ENCODE data around the gene DEXI.

DEXI gene

DNA sequence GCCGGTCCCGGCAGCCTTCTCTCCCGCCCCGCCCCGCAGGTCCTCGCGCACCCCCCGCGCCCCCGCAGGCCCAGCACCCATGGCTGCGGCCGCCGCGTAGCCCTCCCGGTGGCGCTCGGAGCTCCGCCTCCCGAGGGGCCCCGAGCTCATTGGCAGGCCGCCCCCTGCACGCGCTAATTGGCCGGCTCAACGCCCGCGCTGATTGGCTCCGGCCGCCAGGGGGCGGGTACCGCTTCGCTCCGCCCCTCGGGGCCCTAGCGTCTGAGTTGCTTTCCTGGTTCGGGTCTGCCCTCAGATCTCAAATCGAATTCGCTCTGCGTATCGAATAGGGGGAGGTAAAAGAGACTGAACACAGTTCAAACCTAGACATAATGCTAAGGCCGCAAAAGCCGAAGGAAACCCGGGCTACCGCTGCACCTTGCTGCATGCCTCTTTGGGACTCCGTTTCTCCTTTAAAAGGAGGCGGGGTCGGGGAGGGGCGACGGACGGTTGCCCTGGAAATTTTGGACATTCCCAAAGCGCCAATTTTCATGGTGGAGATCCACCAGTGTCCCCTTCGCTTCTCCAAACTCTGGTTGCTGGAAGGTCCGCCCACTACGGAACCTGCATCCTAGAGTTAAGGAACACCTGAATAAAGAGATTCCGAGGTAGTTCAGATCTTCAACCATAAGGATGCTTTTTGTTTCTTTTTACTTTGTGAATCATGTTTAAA is at the start of gene DEXI:
Gene DEXI (minus strand): TSS at position 117 of the 712 bp plus-strand sequence. CDS start 463 bp downstream, outside the sequence.
- peak; percentile 98 for DNase-seq (ENCODE audit: low spot score)

DNA sequence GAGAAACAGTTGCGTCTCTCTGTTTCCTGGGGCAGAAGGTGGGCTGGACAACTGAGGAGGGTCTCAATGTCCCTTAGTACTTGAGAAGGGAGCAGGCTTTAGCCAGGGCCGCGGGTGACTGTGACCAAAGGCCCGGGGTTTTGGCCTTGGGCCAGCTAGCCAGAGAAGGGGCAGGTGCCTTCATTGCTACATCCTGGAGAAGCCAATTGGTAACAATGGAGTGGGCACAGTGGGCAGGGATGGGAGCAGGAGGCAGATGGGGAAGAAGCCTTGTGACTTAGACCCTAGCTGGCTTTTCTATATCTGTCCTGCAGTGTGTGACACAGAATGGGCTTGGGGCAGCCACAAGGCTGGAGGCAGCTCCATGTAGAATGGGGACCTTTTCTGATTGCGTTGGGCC is 48.1 kb upstream of the DEXI start:
- no peak for DNase-seq (ENCODE audit: low spot score)

DNA sequence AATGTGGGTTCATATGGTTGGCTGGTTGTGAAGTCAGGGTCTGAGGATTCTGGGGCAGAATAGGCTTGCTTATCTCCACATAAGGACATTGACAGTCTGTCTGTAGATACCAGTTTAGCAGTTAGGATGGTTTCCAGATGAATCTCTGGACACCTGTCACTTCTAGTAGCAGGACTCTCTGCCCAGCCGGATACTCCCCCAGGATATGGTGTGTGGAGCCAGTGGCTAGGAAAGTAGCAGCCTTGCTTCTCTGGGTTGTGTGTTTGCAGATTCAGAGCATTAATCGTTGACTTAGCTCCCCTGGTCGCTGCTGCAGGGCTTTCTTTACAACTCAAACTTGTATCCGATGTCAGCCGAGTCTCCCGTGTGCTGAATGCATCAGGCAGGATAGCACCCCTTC is 47.3 kb upstream of the DEXI start:
- no peak for DNase-seq (ENCODE audit: low spot score)

DNA sequence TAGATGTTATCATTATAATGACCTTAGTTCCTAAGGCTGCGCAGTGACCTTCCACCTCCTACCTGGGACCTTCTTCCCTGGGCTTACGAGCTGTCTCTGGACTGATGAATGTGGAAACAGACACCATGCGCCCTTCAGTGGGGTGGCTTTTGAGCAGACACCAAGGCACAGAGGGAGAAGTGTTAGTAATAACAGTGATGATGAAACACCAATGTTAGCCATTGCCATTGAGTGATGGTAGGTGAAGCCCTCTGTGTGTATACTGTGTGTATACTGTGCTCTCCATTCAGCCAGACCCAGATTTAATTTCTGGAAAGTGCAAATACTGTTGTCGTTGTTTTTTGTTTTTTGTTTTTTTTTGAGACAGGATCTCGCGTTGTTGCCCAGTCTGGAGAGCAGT is 46.6 kb upstream of the DEXI start:
- no peak for DNase-seq (ENCODE audit: low spot score)

DNA sequence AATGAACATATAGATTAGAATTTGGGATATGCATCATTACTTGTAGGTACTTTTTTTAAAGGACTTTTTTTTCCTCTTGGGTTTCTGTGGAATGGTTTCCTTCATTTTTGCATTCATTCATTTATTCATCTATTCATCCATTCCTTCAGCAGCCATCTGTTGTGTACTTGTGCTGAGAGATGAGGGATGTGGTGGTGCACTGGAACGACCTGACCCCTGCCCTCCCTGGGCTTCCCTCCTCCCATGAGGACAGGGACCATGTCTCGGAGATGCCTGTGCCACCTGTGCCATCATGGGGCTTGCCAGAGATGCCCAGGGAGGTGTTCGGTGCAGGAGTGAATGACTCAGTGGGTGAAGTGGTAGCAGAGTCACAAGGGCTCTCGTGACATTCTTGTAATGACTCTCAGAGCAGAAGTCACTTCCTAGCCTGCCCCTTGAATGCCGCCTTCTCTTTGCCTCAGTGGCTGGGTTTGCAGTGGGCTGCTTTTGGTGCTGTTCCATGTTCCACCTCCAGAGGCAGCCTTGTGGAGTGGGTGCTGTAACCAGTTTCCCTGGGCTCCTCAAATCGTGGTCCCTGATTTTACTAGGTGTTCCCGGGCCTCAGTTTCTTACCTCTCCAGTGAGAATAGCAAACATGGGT is 46.0 kb upstream of the DEXI start:
- DNase-seq (ENCODE audit: low spot score), result no peak

DNA sequence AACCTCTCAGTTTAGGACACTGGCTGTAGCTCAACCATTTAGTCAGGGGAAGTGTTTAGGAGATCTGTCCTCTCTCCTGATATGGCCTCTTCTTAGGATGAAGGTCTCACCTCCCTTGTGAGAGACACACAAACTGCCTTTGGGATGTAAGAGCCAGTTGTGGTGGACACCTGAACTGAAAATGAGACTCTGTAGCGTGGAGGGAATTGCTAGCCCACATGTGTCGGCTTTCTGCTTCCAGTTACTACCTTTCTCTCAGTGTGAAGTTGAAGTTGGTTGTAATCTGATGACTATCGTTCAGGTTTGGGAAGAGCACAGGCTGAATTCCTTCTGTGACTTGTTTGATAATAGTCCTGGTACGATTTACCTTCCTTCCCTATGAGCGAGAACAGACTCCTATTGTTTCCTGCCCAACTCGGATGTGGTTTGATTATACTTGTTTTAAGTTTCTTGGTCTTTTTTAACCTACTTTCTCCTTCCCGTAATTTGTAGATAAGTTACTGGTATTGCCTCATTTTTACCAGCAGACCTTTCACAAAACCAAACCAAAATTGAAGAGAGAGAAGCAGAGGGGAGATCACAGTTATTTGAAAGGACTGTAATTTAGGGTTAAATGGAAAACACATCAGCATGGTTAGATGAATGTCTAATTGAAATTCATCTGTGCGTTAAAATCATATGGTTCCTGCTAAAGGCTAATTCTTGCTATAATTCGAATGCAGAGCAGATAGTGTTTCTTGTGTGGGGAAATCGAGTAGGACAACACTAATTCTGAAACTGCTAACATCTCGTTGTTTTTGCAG is 45.3 kb upstream of the DEXI start:
- no peak for DNase-seq (ENCODE audit: low spot score)

DNA sequence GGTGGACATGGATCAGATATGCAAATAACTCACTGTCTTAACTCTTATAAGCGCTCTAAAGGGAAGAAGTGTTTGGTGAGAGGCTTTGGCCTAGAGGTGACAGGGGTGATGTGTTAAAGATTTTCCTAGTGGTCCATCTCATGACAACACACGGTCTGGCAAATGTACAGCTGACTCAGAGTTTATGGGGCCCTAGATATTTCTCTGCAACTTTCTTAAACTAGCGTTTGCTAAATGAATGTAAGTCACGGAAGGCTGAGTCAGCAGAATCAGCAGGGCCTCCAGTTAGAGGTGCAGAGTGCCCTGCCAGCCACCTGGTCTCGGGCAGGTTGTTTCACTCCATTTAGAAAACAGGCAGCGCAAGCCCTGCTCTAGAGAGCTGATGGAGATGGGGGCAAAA is 42.2 kb upstream of the DEXI start:
- DNase-seq (ENCODE audit: low spot score), result no peak

DNA sequence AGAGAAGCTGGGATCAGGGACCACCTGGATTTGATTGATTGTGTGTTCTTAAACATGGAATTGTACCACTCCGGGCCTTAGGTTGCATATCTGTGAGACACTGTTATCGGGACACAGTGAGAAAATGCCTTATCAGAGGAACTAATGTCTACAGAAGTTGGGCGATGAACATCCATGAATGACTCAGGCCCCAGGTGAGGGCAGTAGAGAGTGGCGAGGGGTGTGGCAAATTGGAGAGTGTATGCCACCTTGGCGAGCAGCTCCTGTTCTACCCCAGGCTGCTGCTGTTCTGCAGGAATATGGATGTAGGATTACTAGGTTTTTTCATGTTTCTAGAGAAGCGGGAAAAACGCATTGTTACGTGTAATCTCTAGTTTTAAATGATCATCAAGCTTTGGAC is 40.9 kb upstream of the DEXI start:
- no peak for DNase-seq (ENCODE audit: low spot score)

DNA sequence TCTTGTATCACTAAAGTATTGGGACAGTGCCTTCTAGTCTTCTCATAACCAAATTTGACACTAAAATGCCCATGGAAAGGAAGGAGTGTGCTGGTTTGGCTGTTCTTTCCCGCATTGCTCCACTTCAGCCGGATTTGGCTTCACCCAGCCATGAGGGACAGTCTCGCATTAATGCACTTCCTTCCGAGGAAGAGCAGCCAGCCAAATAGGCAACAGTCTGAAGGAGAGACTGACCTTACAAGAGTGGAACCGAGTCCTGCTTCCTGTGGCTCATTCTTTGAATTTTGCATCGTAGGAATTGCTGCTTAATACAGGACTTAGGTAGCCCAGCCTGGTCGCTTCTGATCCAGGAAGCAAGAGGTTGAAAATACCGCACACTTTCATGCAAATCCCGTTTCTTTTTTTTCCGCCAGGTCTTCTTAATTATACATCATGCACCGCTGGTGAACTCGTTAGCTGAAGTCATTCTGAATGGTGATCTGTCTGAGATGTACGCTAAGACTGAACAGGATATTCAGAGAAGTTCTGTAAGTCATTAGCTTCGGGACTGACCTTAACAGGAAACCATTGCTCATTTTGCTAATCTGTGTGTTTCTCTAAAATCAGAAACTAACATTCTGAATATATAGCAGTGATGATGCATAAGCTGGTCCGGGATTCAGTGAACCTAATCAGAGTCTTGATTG is 40.3 kb upstream of the DEXI start:
- no peak for DNase-seq (ENCODE audit: low spot score)

DNA sequence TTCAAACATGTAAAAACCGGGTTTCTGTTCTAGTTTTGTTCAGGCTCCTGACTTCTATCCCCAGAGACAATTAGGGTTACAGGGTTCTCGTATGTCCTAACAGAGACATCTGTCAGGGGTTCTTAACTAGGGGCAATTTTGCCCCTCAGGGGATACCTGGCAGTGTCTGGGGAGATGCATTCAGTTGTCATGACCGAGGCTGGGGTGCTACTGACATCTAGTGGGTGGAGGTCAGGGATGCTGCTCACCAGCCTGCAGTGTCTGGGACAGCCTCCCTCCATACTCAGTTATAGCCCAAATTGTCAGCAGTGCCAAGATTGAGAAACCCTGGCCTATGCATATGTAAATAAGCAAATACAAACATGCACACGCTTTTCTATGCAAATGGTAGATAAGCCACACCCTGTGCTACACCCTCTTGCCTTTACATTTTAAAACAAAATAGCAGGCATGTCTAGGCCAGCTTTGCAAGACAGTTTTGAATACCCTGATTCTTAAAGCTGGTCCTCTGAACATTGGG is 39.5 kb upstream of the DEXI start:
- no peak for DNase-seq (ENCODE audit: low spot score)

DNA sequence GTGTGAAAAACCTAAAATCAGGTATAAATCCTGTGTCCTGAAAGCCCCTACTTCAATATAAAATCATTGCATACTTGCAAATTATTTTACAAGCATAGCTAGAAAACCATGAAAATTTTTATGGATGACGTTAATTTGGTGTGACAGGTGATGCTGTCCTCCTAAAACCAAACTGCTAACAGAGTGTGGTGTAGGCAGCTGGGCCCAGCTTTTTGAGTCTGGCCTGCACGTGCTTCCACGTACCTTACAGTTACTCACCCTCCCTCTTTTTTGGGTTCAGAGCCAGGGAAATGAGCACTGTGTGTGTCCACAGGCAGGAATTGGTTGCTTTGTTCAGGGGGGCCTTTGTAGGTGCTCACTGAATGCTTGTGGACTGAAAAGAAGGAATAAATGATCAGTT is 38.5 kb upstream of the DEXI start:
- no peak for DNase-seq (ENCODE audit: low spot score)

DNA sequence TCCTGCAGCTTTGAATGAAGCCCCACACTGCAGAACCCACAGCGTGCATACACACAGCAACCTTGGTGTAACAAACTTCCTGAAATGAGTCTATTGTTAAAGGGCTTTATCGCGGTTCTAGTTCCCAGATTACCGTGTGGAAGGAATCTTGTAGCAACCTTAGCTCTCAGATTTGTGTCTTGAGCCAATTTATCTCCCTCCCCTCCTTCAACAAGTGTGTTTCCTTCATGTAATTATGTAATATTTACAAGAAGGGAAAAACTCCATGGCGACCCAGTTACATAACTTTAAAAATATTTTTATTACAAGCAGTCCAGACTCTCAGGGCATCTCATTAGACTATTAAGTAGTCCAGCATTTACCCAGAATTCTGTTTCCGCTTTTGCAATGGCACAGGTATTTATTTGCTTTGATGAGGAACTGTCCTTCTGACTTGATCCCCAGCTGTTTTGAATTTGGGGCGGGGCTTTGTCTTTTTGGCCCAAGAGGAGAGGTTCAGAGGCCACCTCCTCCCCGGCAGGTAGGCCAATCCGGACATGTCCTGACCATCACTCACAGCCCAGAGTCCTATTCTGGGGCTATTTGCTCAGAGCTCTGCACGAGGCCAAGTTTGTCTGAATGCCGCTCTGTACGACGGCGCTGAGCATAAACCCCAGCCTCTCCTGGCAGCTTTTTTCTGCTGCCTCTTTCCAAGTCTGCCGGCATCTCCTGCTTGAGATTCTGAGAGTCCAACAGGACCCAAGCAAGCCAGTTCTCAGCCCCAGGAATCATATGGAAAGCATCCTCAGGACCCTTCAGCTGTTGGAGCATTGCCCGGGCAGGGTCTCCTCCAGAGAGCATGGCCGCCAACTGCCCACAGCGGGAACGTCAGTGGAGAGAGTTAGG is 37.7 kb upstream of the DEXI start:
- no peak for DNase-seq (ENCODE audit: low spot score)

DNA sequence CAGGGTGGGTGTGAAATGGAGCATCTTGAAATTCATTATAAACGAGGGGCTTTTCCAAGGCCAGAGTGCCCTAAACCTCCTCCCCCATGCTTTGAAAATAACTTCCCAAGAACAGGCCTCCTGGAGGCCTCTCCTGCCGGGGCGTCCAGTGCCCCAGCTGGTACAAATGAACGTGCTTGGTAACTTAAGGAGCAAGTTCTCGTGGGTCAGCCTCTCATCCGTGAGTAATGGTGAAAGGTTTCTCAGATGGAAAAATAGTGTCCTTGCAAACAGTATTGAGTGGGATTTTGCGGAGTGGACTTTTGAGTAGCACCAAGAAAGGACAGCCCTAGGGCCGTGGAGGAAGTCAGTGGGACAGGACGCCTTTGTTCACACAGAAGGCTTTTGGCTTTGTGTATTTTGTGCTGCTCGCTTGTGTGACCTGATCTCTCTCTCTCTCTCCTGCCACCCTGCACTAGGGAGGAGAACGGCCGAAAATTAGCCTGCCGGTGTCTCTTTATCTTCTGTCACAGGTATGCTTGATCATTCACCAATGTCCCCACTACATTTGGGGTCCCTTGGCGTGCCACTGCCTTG is 36.7 kb upstream of the DEXI start:
- no peak for DNase-seq (ENCODE audit: low spot score)

DNA sequence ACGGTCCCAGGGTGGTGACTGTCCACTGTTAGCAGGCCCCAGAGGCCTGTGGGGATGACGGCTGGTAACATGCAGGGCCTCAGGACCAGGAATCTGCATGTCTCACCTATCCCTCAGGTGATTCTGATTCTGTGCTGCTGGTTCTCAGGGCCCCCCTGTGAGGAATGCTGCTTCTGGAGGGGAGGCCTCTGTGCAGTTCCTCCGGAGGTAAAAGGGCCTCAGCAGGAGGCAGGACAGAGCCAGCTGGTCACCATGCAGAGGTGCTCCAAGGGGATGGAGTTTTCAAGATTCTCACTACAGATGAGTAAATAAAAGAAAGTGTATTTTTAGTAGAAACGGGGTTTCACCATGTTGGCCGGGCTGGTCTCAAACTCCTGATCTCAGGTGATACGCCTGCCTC is 35.9 kb upstream of the DEXI start:
- no peak for DNase-seq (ENCODE audit: low spot score)

DNA sequence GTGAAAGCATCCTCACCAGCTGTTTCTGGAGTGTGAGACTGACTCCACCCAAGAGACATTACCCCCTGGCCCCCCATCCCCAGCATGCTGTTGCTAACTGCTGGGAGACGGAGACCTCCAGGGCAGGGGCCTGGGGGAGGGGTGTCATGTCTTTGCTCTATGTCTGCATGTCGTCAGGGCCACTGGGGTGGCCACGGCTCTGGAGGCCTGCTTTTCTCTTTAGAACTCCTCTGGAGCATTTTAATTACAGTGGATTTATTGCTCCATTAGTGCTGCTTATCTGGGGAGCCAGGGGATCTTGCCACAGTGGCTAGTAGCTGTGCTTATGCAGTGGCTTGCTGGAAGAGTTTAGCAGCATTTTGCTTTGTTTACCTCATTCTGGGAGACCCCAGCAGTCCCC is 34.4 kb upstream of the DEXI start:
- no peak for DNase-seq (ENCODE audit: low spot score)

DNA sequence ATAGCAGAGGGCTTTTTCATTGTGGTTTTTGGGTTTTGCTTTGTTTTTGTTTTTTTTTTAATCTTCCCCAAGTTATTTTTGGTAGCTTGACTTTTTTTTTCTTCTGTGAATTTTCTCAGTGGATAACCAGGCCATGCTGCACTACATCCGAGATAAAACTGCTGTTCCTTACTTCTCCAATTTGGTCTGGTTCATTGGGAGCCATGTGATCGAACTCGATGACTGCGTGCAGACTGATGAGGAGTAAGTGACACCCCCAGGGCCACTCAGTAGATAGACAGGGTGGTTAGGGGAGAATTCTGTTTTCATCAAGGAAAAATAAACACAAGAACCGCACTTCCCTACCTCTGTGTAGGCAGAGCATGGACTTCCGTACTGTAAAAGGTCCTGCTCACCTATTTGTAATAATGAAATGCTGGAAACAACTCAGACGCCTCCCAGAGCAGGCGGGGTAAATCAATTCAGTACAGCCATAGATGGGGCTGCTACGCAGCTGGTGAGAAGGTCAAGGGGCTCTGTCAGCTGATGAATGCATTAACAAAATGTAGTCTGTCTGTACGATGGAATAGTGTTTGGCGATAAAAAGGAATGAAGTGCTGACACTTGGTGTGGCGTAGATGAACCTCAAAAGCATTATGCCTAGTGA is 30.7 kb upstream of the DEXI start:
- no peak for DNase-seq (ENCODE audit: low spot score)

DNA sequence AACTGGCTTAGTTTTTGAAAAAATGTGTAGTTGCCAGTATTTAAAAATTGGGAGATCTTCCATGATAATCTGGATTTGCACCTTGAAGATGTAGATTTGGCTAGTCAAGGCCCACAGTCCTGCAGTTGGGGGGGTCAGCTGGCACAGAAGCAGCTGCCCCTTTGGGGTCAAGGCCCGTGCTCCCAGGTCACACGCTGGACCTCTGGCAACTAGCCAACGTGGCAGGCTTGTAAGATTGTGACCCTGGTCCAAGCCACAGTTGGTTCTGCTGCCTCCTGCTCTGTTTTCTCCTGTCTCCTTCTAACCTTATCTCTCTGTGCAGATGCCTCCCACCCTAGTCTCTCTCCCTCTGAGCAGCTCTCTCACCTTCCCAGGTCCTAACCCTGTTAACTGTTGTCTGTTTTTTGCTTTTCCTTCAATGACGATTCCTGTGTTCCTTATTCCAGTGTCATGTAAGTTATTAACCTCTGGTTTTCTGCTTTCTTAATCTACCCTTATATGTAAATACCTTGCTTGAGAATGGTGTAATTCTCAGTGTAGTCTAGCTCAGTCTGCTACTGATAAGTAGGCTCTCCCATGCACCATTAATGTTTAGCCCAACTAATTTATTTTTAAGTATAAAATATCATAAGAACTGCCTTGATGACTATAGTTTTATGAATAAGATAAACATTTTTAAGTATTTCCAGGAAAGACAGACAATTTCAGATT is 30.0 kb upstream of the DEXI start:
- no peak for DNase-seq (ENCODE audit: low spot score)

DNA sequence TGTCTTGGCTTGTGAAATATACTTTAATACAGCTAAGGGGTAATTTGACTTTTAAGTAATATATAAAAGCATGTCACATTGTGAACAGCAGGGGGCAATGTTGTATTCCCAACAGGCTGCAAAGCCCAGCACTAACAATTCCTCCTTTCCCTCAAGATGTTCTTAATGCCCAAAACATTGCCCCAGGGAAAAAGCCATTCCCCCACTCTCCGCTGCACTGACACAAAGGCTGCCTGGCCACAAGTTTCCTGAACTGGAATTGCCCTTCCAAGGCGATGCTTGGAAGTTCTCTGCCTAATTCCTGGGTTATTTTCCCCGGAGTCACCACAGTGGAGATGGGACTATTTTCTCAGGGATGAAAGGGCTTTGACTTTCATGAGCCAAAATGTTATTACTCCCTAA is 29.3 kb upstream of the DEXI start:
- DNase-seq (ENCODE audit: low spot score), result peak; percentile 28

DNA sequence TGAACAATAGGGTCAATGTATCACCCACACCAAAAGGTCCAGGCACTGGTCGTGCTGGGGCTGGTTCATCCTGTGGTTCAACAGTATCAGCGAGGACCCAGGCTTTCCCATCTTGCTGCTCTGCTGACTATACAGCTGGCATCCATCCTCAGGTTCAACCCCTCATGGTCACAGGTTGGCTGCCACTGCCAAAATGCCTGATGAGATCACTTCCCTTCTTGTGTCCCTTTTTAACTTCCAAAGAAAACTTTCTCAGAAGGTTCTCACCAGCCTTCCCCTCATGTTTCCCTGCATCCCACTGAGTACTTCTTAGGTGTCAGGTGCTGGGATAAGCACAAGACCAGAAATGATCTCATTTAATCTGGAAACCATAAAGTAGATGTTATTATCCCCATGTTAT is 27.8 kb upstream of the DEXI start:
- no peak for DNase-seq (ENCODE audit: low spot score)

DNA sequence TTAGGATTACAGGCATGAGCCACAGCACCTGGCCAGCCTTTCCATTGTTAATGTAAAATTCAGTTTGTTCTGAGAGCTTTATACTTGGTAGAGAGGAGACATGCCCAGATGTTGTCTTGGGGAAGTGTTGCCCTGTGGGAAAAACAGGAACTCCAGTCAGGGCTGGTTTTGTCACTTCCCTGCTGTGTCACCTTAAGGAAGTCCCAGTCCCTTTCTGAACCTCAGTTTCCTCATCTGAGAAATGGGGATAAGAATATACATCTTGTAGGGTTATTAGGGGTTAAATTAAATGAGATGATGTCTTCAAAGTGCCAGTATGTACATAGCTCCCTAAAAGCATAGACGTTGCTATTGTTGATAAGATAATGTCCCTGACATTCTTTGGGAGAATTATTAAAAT is 27.3 kb upstream of the DEXI start:
- no peak for DNase-seq (ENCODE audit: low spot score)
